ENCODE data around the gene MAP1LC3B2.

Gene MAP1LC3B2

DNA sequence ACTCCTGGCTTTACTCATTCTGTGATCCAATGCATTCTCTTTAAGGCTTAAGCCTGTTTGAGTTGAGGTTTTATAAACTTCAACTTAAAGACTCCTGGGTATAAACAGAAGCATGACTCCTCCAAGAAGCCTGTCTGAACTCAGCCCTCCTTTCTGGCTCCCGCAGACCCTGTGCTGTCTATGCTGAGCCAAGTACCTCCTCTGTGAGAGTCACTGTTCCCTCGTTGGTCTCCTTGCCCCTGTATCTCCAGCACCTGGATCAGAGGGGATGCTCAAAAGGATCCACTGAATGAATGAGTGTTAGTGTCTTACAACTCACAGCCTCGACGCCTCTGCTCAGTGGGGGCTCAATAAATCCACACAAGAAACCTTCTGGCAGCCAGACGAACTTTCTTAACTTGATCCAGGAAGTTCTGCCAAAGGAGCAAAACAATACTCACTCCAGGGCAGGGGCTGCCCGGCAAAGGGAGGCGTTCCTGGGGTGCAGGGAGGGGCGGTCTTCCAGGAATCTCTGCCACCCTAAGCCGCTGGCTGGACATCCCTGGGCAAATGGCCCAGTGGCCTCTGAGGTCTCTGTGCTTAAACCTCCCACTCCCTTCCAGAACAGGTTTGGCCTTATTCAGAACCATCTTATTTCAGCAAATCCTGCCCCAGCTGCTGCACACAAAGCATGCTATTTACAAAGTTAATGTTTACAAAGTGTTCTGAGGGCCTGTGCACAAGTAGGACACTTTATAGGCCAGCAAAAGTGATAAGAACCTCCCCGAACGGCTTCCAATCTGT lies 32.9 kb downstream of the MAP1LC3B2 start:
- in situ Hi-C loops (cut with MboI; ENCODE audit: low sequenced_read_pairs): no loop called here

DNA sequence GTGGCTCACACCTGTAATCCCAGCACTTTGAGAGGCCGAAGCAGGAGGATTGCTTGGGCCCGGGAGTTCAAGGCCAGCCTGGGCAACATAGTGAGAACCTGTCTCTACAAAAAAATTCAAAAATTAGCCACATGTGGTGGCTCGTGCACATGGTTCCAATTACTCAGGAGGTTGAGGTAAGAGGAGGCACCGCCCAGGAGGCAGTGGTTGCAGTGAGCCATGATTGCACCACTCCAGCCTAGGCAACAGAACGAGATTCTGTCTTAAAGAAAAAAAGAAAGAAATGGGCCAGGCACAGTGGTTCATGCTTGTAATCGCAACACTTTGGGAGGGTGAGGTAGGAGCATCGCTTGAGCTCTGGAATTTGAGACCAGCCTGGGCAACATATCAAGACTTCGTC lies 33.5 kb downstream of the MAP1LC3B2 start:
- in situ Hi-C loops (cut with MboI; ENCODE audit: low sequenced_read_pairs): no loop called here

DNA sequence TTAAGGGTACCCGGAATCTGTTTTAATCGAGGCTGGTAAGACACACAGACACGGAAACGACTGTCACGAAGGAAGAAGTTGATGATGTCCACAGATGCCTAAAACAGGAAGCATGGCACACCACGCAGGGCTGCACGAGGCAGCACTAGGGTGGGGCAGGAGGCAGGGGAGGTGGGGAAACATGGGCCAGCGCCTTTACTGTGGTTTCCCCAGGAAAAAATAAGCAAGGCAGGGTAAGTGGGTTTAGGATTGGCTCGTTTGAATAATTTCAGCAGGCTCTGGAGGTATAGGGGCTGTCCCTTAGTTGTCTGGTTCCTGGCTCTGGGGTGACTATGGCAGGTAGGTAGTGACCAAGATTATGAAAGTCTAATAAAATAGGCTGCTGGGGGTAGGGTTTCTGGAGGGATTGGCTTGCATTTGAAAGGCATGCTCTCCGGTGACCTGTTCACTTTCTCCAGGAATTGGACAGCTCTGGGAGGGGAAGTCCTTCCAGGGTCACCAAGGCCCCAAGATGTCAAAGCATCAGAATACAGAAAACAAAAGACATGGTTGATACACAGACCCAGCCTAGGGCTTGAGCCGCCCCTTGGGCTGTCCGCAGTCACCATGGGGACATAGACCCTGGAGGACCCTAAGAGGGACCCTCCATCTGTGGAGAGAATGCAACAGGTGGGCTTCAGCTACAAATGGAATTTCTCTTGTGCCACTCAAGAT lies 35.3 kb downstream of the MAP1LC3B2 start:
- in situ Hi-C loops (cut with MboI; ENCODE audit: low sequenced_read_pairs): no loop called here

- in situ Hi-C loops (cut with MboI; ENCODE audit: low sequenced_read_pairs): no loop called here
These were observed 36.0 kb downstream of the MAP1LC3B2 start for GRCh38 chr12:116595186-116595585.

- in situ Hi-C loops (cut with MboI; ENCODE audit: low sequenced_read_pairs): no loop called here
These were observed 36.5 kb downstream of the MAP1LC3B2 start for GRCh38 chr12:116595672-116596071.

DNA sequence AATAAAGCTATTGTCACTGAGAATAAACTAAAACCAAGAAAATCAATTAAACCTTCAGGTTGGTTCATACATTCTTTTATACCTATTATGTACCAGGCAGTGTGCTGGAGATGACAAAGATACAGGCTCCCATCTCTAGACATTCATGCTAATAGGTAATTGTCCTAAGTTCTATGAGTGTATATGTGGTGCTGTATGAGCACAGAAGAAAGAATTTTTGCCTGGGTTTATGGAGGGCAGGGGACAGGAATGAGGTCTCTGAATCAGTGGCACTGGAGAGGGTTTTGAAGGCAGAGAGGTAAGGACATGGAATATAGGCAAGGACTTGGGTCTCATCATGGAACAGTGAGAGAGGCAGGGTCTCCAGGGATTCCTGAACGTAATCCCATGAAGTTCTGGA lies 38.7 kb downstream of the MAP1LC3B2 start:
- in situ Hi-C loops (cut with MboI; ENCODE audit: low sequenced_read_pairs): no loop called here

- in situ Hi-C loops (cut with MboI; ENCODE audit: low sequenced_read_pairs): no loop called here
These were observed 39.4 kb downstream of the MAP1LC3B2 start for GRCh38 chr12:116598311-116599284.

DNA sequence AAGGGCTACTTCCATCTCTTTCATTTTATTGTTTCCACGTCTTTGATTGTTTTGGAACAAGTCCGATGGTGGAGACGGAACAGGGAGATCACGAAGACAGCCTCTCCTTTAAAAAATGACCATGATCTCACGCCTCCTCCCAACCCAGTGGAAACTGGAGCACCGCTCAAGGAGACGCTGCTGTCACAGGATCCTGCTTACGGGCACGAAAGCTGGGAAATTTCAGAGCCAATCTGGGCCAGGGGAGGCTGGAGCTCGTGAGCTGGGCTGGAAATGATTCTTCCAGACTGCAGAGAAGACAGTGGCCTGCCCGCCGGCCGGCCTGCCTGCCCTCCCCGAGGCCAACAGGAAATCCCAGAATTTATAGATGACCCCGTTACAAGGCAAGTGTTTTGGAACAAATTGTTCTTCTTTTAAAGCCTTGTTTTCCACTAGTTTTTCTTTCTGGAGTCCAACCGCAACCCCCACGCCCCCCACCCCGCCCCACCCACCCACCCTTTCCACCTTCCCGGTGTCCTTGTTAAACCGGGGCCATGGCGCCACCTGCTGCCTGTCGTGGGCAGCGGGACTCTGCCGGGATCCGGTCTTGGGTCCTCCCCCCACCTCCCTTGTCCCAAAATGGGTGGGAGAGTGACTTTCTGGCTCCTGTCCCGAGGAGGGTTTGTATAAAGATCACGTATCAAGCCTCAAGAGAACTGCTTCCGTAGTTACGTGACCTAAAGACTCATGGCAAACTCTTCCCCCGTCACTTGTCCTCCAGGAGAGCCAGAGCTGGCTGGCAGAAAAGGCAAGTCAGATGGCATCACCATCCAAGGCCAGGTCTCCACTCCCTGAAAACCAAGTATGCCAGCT lies 40.3 kb downstream of the MAP1LC3B2 start:
- in situ Hi-C loops (cut with MboI; ENCODE audit: low sequenced_read_pairs): no loop called here

- in situ Hi-C loops (cut with MboI; ENCODE audit: low sequenced_read_pairs): no loop called here
These were observed 42.1 kb downstream of the MAP1LC3B2 start for GRCh38 chr12:116600959-116601918.

DNA sequence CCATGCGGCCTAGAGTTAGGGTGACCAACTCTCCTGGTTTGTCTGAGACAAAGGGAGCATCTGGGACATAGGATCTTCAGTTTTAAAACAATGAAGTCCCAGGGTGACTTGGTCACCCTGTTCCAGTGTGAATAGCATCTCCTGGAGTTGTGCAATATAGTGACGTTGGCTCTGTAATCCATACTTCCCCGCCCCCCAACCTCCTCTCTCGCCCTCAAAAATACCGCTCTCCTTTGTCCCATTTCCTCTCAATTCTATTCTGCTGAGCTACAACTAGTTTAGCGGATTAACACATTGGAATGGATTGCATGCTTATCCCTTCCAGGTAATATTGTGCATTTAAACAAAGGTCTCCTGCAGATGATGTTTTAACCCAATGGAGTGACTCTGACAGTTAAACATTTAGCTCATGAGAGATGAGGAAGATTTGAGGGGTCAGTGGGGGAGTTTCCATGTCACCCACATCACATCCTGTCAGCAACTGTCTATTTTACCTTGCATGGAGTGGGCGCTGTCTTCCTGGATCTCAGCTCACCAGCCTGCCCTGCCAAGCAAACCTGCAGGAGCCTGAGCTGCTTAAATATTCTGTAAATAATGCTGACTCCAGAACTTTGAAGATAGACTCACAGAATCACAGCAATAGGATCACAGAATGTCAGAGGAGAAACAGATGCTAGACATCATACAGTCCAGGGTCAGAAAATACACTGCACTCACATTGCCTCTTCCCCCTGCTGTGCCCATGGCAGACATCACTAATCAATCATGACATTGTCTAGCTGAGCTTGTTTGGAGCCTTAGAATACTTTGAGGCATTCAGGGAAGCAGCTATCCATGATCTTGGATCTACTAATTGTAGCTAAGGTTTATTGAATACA lies 43.0 kb downstream of the MAP1LC3B2 start:
- in situ Hi-C loops (cut with MboI; ENCODE audit: low sequenced_read_pairs): no loop called here

DNA sequence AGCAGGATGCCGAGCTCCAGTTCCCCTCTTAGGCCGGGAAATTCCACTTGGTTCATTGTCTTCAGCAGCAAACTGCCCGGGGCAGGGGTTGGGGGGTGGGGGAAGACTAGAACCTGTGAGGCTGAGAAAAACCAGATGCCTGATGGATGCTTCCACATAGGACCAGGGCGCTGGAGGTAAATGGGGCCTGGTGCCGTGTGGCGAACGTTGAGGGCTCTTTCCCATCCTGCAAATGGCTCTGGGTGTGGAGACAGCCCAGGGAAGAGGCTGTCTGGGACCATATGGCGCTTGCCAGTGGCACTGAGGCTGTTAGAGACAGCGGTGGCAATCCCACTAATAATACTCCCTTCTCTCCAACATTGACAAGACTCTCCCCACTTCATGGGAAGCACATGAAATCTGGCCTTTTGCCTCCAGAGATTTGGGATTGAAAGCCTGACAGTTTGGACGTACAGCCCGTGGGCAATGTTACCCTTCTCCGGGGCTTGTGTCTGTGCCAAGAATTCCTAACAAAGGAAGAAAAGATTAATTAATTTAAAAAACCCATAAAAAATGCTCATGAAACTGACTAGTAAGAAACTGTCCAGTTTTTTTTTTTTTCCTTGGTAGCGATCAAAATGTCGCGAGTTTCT lies 44.5 kb downstream of the MAP1LC3B2 start:
- in situ Hi-C loops (cut with MboI; ENCODE audit: low sequenced_read_pairs): no loop called here

DNA sequence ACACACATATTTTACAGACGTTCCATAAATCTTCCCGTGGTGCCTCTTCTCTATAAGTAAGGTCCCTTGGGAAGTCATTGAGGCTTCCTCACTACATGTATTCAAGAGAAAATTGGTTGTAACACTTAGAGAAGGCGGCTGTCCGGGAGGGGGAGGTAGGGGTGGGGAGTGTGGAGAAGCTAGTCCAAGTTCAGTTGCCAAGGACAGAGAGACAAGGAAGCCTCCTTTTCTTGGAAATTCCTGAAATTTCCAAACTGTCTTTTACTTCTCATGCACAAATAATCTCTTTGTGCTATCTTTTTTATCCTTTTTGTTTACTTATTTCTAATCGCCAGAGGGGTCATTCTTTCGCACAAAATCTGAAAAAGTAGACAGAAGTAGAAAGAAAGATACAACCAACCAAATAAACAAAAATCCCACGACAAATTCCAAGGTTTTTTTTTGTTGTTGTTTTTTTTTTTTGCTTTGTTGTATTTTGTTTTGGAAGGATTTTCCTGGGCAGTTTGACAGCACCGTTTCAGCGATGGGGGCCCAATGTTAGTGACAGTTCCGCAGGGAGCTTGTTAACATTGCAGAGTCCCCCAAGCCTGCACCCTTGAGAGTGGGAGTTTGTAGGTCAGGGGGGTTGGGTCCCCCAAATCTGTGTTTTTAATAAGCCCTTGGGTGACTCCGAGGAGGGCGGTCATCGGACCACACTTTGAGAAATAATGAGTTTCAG lies 45.2 kb downstream of the MAP1LC3B2 start:
- in situ Hi-C loops (cut with MboI; ENCODE audit: low sequenced_read_pairs): no loop called here

DNA sequence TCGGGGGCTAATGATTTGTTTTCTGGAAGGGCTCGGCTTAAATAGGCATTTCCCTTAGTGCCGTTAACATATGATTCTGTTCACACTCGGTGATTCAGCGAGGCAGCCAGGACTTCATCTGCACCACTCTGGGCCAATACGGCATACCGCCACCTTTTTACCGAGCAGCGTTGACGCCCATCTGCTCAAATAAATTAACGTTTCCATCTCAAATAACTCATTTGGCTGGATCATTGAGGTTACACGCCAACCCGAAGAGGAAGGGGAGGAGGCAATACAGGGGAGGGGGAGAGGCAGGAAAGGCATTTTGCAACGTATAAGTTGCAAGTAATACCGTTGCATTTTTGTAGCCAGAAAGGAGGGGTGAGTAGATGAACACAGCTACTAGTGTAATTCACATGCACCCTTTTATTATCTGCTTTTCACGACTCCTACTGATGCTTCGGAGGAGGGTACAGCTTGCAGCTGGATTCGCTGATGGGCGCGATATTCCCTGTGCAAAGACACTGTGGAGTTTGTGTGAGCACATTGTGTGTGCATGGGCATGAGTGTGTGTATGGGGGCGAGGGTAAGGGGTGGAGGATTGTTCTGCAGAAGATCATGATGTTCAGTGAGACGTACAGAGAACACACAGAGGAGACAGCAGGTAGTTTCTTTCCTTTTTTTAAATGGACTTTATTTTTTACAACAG lies 45.9 kb downstream of the MAP1LC3B2 start:
- in situ Hi-C loops (cut with MboI; ENCODE audit: low sequenced_read_pairs): no loop called here

DNA sequence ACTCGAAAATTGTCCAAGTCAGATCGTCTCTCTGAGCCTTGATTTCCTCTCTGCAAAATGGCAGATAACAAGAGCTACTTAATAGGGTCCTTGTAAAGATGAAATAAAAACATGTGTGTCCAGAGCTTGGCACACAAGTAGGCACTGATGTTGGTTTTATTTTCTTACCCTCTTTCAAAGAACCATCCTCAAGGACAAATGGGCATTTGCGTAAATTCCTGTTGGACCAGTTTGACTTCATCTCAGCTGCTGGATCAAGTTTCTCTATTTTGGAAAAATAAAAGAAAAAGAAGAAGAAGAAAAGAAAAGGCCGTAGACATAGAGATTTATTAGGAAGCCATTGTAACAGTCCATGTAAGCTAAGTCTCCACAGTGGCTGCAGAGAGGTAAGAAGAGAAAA lies 47.2 kb downstream of the MAP1LC3B2 start:
- in situ Hi-C loops (cut with MboI; ENCODE audit: low sequenced_read_pairs): no loop called here

DNA sequence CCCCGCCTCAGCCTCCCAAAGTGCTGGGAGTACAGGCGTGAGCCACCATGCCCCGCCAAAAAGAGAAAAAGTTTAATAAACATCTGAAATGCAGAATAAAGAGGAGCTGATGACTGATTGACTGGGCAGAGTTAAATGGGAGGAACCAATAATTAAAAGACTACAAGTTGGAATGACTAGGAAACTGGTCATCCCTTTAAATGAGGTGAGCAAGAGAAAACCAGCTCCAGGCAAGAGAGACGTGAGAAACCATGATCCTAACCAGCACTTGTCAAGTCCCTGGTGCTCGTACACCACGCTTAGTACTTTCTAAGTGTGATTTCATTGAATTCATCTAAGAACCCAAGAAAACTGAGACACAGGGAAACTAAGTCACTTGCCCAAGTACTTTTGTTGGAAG lies 47.9 kb downstream of the MAP1LC3B2 start:
- in situ Hi-C loops (cut with MboI; ENCODE audit: low sequenced_read_pairs): no loop called here

- in situ Hi-C loops (cut with MboI; ENCODE audit: low sequenced_read_pairs): no loop called here
These were observed 50.3 kb downstream of the MAP1LC3B2 start for GRCh38 chr12:116609319-116610114.
